Measurements from ENCODE around the gene TRIM22. TPM values are rescaled to one million over a fixed set of nuclear protein-coding genes. Genes with fewer than 3 reads are reported as not detected.

TRIM22 gene
- total and polyA plus RNA-seq, 8 donors, result 23.1 to 137 (median 27.8) TPM

- DNase-seq (no peak), ATAC-seq (no peak)
- no peak overlapping the region for H3K4me3 ChIP-seq
- no peaks in the 10 kb centered on the region for H3K36me3 ChIP-seq
- H3K4me1 ChIP-seq, result no peaks in the 10 kb centered on the region
- H3K9me3 ChIP-seq, result peaks cover 0 to 10% of the 10 kb centered on the region in 2 donors
- no peaks in the 10 kb centered on the region for H3K27me3 ChIP-seq
- no peak overlapping the region for H3K27ac ChIP-seq
- TF ChIP-seq CTCF (IDR thresholded peaks at IDR 0.05), result no peak
- intact Hi-C loops (cut with DNase I), result no loop called here
These were observed 48.2 kb downstream of the TRIM22 start for GRCh38 chr11:5737670-5738392.

GRCh38 chr11:5738431-5738830 is 48.8 kb downstream of the TRIM22 start:
- DNase-seq, result no peak
- Histone ChIP-seq H3K27ac (no peak overlapping the region), H3K9me3 (peaks cover 0 to 10% of the 10 kb centered on the region in 2 donors), H3K4me1 (no peaks in the 10 kb centered on the region), H3K27me3 (no peaks in the 10 kb centered on the region), H3K4me3 (no peak overlapping the region), H3K36me3 (no peaks in the 10 kb centered on the region)
- TF ChIP-seq CTCF (IDR thresholded peaks at IDR 0.05), result no peak
- intact Hi-C loops (cut with DNase I), result no loop called here
- no peak for ATAC-seq

- Histone ChIP-seq H3K9me3 (peaks cover 0 to 5% of the 10 kb centered on the region in 2 donors), H3K27ac (no peak overlapping the region), H3K27me3 (no peaks in the 10 kb centered on the region), H3K4me1 (no peaks in the 10 kb centered on the region), H3K4me3 (no peak overlapping the region), H3K36me3 (no peaks in the 10 kb centered on the region)
- ATAC-seq (no peak), DNase-seq (no peak)
- intact Hi-C loops (cut with DNase I), result no loop called here
- no peak for TF ChIP-seq CTCF (IDR thresholded peaks at IDR 0.05)
These were observed 57.0 kb downstream of the TRIM22 start for GRCh38 chr11:5746614-5747013.

- H3K4me1 ChIP-seq, result no peaks in the 10 kb centered on the region
- intact Hi-C loops (cut with DNase I), result no loop called here
- H3K27ac ChIP-seq, result no peak overlapping the region
- no peak for TF ChIP-seq CTCF (IDR thresholded peaks at IDR 0.05)
- ATAC-seq (no peak), DNase-seq (no peak)
- H3K36me3 ChIP-seq, result no peaks in the 10 kb centered on the region
- no peak overlapping the region for H3K4me3 ChIP-seq
- no peaks in the 10 kb centered on the region for H3K27me3 ChIP-seq
- no peaks in the 10 kb centered on the region for H3K9me3 ChIP-seq
These were observed 60.2 kb downstream of the TRIM22 start for GRCh38 chr11:5749836-5750235.

GRCh38 chr11:5753943-5754342 is 64.4 kb downstream of the TRIM22 start, which contains the start of gene OR52N4:
TSS of gene OR52N4 (plus strand) at chr11:5754243. CDS start at chr11:5754741, 498 bp downstream.
- no peaks in the 10 kb centered on the region for H3K27me3 ChIP-seq
- H3K4me3 ChIP-seq, result no peak within 1 kb of the TSS
- intact Hi-C loops (cut with DNase I), result no loop called here
- no peaks in the 10 kb centered on the region for H3K4me1 ChIP-seq
- no peak within 1 kb of the TSS for H3K27ac ChIP-seq
- ATAC-seq (no peak), DNase-seq (no peak)
- no peaks in the 10 kb centered on the region for H3K36me3 ChIP-seq
- no peaks in the 10 kb centered on the region for H3K9me3 ChIP-seq
- TF ChIP-seq CTCF (IDR thresholded peaks at IDR 0.05), result no peak

Other genes starting within 250 kb of the TRIM22 start
- not detected for gene OR51I1, start 248.3 kb upstream of the TRIM22 start, total RNA-seq
- not detected for gene OR51I1, start 248.3 kb upstream of the TRIM22 start, polyA plus RNA-seq (ENCODE audit: insufficient read length in 6 of 6)
- gene OR51I2, start 240.5 kb upstream of the TRIM22 start, total RNA-seq, result not detected
- under 1 TPM in 2 of 6 donors, not detected in 4; 0.04 to 0.07 TPM for gene OR51I2, start 240.5 kb upstream of the TRIM22 start, polyA plus RNA-seq (ENCODE audit: insufficient read length in 6 of 6)
- gene OR52D1, start 201.1 kb upstream of the TRIM22 start, total RNA-seq, result not detected
- gene OR52D1, start 201.1 kb upstream of the TRIM22 start, polyA plus RNA-seq (ENCODE audit: insufficient read length in 6 of 6), result under 1 TPM in 2 of 6 donors, not detected in 4; 0.13 to 0.18 TPM
- gene UBQLN3, start 179.8 kb upstream of the TRIM22 start, total RNA-seq, result under 1 TPM; 0.23 to 0.37 TPM
- under 1 TPM in 1 of 6 donors, not detected in 5; 0.06 TPM for gene UBQLN3, start 179.8 kb upstream of the TRIM22 start, polyA plus RNA-seq (ENCODE audit: insufficient read length in 6 of 6)
- gene UBQLNL, start 173.1 kb upstream of the TRIM22 start, total RNA-seq, result under 1 TPM; 0.50 to 0.67 TPM
- 1 to 10 TPM; 1.2 to 2.2 (median 1.7) TPM for gene UBQLNL, start 173.1 kb upstream of the TRIM22 start, polyA plus RNA-seq (ENCODE audit: insufficient read length in 6 of 6)
- gene OR52H1, start 141.2 kb upstream of the TRIM22 start, total RNA-seq, result under 1 TPM; 0.32 to 0.45 TPM
- gene OR52H1, start 141.2 kb upstream of the TRIM22 start, polyA plus RNA-seq (ENCODE audit: insufficient read length in 6 of 6), result under 1 TPM in 3 of 6 donors, not detected in 3; 0.20 to 0.26 (median 0.20) TPM
- gene OR52B6, start 108.9 kb upstream of the TRIM22 start, total RNA-seq, result not detected
- gene OR52B6, start 108.9 kb upstream of the TRIM22 start, polyA plus RNA-seq (ENCODE audit: insufficient read length in 6 of 6), result under 1 TPM; 0.17 to 0.56 (median 0.42) TPM
- 1 to 10 TPM; 4.2 to 6.2 TPM for gene TRIM6, start 93.2 kb upstream of the TRIM22 start, total RNA-seq
- gene TRIM6, start 93.2 kb upstream of the TRIM22 start, polyA plus RNA-seq (ENCODE audit: insufficient read length in 6 of 6), result 1 to 10 TPM; 4.5 to 9.7 (median 6.5) TPM
- 10 to 100 TPM in 1 of 2 donors, 1 to 10 TPM in 1; 9.1 to 10.2 TPM for gene TRIM34, start 64.8 kb upstream of the TRIM22 start, total RNA-seq
- gene TRIM34, start 64.8 kb upstream of the TRIM22 start, polyA plus RNA-seq (ENCODE audit: insufficient read length in 6 of 6), result 10 to 100 TPM; 20.9 to 31.7 (median 22.9) TPM
- 10 to 100 TPM; 42.6 to 50.6 TPM for gene TRIM5, start 4.7 kb upstream of the TRIM22 start, total RNA-seq
- 10 to 100 TPM; 54.5 to 65.4 (median 59.8) TPM for gene TRIM5, start 4.7 kb upstream of the TRIM22 start, polyA plus RNA-seq (ENCODE audit: insufficient read length in 6 of 6)
- gene OR56B1, start 46.7 kb downstream of the TRIM22 start, total RNA-seq, result not detected
- gene OR56B1, start 46.7 kb downstream of the TRIM22 start, polyA plus RNA-seq (ENCODE audit: insufficient read length in 6 of 6), result not detected
- gene OR52N4, start 64.5 kb downstream of the TRIM22 start, total RNA-seq, result under 1 TPM in 1 of 2 donors, not detected in 1; 0.37 TPM
- gene OR52N4, start 64.5 kb downstream of the TRIM22 start, polyA plus RNA-seq (ENCODE audit: insufficient read length in 6 of 6), result under 1 TPM in 1 of 6 donors, not detected in 5; 0.18 TPM
- gene OR52N5, start 93.6 kb downstream of the TRIM22 start, total RNA-seq, result not detected
- not detected for gene OR52N5, start 93.6 kb downstream of the TRIM22 start, polyA plus RNA-seq (ENCODE audit: insufficient read length in 6 of 6)
- gene OR52N1, start 101.5 kb downstream of the TRIM22 start, total RNA-seq, result not detected
- gene OR52N1, start 101.5 kb downstream of the TRIM22 start, polyA plus RNA-seq (ENCODE audit: insufficient read length in 6 of 6), result not detected
- gene OR52N2, start 119.1 kb downstream of the TRIM22 start, total RNA-seq, result not detected
- under 1 TPM in 2 of 6 donors, not detected in 4; 0.16 to 0.18 TPM for gene OR52N2, start 119.1 kb downstream of the TRIM22 start, polyA plus RNA-seq (ENCODE audit: insufficient read length in 6 of 6)
- gene OR52E6, start 152.1 kb downstream of the TRIM22 start, total RNA-seq, result not detected
- not detected for gene OR52E6, start 152.1 kb downstream of the TRIM22 start, polyA plus RNA-seq (ENCODE audit: insufficient read length in 6 of 6)
- not detected for gene OR52E8, start 167.9 kb downstream of the TRIM22 start, total RNA-seq
- gene OR52E8, start 167.9 kb downstream of the TRIM22 start, polyA plus RNA-seq (ENCODE audit: insufficient read length in 6 of 6), result not detected
- not detected for gene OR52E4, start 190.8 kb downstream of the TRIM22 start, total RNA-seq
- not detected for gene OR52E4, start 190.8 kb downstream of the TRIM22 start, polyA plus RNA-seq (ENCODE audit: insufficient read length in 6 of 6)
- gene OR52E5, start 203.4 kb downstream of the TRIM22 start, total RNA-seq, result not detected
- gene OR52E5, start 203.4 kb downstream of the TRIM22 start, polyA plus RNA-seq (ENCODE audit: insufficient read length in 6 of 6), result not detected